HG03135 (cell line): ENCODE results near the gene CRHR2.

Source experiments
- ATAC-seq: cut with Tn5 transposase; IDR thresholded peaks from one replicate; pipeline ENCODE4 v1.9.1; 2021; ENCODE audit warnings: mild to moderate bottlenecking, moderate library complexity; ENCODE audit not compliant: unreplicated experiment

Gene CRHR2

DNA sequence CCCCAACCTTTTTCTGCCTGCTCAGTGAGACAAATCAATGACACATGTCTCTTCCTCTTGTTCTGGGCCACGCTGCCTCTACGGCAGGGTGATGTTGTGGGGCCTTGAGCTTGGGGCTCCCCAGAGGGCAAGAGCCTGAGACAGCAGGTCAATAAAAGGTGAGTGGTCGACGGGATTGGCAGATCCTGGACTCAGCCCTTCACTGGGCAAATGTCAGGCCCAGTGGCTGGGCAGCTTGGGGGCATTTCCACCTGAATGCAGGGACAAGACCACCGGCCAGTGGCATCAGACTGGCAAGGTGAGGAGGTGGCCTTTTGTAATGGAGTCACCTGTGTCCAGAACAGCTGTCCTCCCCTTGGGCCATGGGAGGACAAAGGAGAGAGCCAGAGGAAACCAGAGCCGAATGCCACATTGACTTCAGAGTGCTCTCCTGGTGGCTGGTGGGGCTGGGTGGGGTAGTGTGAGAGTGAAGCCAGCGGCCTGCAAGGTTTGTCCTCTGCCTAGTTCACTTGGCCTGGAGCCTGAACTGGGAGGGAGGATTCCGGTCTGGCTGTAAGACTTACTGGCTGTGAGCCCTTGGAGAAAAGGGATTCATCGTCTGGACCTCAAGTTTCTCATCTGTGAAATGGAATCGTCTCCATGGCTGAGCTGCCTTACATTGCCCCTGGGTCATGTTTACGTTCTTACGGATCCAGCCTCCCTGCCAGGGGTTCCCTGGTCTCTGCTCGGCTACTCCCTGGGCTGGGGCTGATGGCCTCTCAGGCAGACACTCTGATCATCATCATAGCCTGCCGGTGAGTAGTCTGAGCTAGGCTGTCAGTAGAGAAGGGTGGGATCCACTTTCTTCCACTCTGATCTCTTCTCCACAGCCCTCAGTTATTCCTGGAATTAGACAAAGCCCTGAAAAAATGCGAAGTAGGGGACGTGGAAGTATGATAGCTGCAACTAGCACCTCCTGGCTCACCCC lies 25.4 kb upstream of the CRHR2 start:
- no peak for ATAC-seq

- no peak for ATAC-seq
Measured at GRCh38 chr7:30706908-30707307, 24.7 kb upstream of the CRHR2 start.

DNA sequence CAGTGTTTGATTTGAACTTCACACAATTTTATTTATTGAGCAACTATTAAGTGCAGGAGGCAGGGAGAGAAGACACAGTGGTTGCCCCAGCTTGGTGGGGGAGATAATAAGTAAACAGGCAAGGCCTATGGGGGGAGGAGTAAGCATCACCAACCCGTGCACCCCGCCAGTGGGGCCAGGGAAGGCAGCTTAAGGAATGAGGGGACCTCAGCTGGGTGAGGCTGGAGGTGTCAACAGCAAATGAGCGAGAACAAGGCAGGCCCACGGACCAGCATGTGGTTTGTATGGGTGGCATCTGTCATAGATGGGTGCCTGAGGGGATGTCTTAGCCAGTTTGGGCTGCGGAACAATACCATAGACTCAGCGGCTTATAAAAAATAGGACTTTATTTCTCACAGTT lies 24.1 kb upstream of the CRHR2 start:
- ATAC-seq: no peak

DNA sequence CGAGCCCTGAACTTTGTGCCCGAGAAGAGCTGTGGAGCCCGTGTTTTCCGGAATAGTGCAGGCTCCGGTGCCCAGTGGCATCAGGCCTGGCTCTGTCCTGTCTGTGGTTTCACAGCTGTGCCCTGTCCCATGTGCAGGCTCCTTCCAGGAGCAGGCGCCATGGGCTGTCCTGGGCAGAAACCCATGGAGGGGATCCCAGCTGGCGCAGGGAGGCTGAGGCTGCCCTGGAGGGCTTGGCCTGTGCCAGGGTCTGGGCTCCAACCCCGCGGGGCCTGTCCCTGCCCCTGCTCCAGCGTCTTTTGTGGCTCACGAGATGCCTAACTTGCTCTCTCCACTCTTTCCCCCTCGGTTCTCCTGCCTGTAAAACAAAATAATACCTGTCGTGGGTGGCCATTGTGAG lies 23.3 kb upstream of the CRHR2 start:
- ATAC-seq: no peak

- ATAC-seq: no peak
Measured at GRCh38 chr7:30705008-30705407, 22.8 kb upstream of the CRHR2 start.

DNA sequence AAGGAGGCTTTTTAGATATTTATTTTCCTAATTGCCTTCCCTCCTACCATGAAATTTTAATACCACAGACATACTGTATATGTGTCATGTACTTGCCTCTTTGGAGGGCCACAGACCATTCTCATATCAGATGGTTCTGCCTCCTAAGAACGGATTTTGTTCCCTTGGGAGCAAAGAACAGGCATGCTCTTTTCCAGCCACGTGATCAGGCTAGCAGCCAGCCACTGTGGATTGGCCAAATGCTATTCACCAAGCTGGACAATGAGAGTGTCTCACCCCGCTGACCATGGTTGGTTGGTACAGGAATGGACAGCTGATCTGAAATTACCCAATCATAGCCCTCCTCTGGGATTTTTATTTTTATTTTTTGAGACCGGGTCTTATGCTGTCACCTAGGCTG lies 21.5 kb upstream of the CRHR2 start:
- ATAC-seq: no peak

DNA sequence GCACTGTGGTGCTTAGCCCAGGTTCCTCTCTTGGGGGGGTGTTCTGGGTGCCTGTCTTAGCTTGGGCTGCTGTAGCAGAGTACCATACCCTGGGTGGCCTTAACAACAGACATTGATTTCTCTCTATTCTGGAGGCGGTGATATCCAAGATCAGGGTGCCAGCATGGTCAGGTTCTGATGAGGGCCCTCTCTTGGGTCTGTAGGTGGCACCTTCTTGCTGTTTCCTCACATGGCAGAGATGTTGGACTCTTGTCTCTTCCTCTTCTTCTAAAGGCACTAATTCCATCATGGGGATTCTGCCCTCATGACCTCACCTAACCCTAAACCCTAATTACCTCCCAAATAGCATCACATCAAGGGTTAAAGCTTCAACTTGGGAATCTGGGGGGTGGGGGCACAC lies 19.9 kb upstream of the CRHR2 start:
- no peak for ATAC-seq

GRCh38 chr7:30700941-30701340 lies 18.7 kb upstream of the CRHR2 start:
- ATAC-seq: no peak

DNA sequence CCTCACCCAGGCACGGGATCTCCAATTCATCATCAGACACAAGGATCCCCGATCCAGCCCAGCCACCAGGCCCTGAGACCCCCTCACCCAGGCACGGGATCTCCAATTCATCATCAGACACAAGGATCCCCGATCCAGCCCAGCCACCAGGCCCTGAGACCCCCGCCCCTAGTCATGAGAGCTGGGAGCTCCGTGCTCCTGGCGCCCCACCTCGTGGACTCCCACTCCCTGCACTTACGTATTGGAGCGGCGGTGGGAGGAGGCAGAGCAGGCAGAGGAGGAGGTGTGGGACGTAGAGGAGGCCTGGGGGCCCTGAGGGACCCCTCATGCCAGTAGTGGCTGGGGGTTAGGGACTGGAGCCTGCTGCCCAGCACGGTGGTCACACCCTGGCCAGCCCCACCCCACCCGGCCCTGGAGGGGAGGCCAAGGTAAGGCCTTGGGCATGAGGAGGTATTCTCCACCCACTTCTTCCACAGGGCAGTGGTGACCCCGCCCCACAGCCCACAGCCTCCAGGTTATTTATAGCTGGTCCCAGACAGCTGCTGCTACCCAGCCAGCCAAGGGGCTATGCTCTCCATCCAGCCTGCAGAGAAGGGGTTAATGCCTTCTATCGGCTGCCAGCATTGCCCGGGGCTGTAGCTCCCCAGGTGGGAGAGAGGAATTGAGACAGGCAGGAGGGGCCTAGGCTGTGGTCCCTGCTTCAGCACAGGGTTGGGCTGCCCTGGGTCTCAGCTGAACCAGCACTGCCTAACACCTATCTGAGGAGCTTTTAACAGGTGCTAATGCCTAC lies 17.6 kb upstream of the CRHR2 start:
- ATAC-seq: no peak

- no peak for ATAC-seq
Measured at GRCh38 chr7:30698481-30698880, 16.2 kb upstream of the CRHR2 start.

DNA sequence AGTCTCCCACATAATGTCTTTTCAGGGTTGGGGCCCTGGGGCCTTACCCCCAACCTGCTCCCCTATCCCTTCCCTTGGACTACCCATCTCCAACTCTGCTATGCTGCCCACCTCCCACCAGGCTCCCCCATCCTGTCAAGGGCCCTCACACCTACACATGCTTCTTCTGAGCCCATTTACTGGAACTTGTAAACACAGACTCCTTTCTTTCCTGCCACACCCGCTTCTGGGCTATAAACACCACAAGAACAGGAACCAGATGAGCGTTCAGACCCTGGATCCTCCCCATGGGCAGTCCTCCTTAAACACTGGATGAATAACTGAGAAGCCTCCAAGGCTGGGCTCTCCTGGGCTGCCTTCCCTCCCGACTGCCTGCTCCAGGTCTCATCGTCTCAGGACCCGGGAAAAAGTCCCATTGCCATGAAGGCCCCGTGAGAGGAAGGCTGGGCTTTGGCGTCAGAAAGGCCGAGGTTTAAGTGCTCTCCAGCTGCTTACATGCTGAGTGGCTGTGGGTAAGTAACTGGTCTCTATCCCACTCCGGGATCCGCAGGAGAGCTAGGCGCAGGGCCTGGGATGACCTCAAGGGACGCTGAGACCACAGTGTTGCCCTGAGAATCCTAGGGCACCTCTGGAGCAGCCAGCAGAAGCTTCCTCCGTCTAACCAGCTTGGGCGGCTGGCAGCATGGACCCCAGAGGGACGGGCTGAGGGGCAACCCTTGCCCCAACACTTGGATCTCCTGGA lies 15.6 kb upstream of the CRHR2 start:
- no peak for ATAC-seq

GRCh38 chr7:30694774-30695721 lies 12.8 kb upstream of the CRHR2 start:
- ATAC-seq: no peak

DNA sequence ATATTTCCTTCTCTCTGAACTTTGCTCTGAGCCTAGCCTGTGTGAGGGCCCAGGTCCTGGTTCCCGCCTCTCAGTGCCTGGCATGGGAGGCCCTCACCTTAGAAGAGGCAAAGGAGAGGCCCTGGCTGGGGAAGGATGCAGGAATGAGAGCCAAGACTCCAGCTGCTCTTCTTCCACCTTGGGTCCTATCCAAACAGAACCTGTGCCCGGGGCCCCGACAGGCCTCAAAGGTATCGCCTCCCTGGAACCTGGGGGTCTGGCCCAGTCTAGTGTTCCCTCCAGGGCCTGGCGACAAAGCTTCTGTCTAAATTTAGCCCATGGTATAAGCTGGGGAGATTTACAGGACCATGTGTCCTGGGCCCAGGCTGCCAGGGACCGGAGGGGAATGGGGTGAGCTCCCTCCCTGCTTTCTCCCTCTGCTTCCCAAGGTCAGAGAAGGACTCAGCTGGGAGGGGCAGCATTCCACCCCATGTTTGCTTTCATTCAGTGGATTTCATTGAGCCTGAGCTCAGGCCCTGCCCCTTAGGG lies 12.0 kb upstream of the CRHR2 start:
- no peak for ATAC-seq

GRCh38 chr7:30692882-30693281 lies 10.6 kb upstream of the CRHR2 start:
- no peak for ATAC-seq

GRCh38 chr7:30692438-30692837 lies 10.2 kb upstream of the CRHR2 start:
- ATAC-seq: no peak

DNA sequence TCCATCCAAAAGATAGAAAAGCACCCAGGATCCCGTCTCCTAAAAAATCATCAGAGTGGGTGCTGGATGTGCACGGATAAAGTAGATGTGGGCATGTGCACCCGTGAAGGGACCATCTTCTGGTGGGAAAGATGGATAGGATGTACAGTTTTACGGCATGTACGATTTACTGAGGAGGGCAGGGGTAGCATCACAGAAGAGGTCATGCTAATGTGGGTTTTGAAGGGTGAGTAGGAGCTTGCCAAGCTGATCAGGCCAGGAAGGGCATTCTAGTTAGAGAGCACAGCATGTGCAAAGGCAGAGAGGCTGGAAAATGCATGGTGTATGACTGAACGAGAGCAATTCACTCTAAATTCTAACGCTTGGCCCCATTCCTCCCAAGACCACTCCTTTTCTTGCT lies 7.8 kb upstream of the CRHR2 start:
- ATAC-seq: no peak

DNA sequence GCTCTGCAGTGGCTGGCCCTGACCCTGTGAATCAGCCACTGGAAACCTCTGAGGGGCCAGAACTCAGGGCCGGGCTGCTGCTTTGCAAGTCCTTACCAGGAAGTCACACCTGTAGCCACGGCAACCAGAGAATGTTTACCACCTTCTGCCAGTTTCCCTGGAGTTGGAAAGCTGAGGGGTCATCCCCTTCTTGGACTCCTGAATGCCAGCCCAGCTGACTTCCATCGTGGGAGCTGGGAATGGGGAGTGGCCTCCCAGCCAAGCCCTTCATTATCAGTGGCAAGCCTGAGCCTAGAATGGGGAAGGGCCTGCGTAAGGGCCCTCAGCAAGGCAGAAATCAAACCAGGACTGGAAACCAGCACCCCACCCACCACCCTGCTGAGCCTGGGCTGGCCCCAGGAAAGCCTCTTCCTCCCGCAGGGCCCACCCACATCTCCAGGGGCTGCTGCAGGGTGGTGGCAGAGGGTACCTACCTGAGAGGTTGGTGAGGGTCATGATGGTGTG lies 6.5 kb upstream of the CRHR2 start:
- no peak for ATAC-seq

- no peak for ATAC-seq
Measured at GRCh38 chr7:30687604-30688003, 5.3 kb upstream of the CRHR2 start.

DNA sequence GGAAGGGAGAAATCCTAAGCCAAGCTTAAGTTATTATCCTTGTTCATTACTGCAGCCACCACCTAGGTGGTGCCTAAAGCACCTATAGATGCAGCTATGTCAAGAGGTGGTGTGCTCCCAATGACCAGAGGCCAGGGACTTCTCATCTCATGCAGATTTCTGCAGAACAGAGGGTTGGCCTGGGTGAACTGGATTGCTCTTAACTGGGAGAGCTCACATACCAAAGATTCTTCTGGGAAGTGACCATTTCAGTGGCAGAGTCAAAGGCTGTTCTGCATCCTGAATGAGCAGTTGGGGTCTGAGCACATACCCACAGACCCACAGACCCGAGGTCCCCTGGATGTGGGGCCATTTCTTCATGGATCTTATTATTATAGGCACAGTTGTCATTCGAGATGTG lies 2.1 kb upstream of the CRHR2 start:
- no peak for ATAC-seq

DNA sequence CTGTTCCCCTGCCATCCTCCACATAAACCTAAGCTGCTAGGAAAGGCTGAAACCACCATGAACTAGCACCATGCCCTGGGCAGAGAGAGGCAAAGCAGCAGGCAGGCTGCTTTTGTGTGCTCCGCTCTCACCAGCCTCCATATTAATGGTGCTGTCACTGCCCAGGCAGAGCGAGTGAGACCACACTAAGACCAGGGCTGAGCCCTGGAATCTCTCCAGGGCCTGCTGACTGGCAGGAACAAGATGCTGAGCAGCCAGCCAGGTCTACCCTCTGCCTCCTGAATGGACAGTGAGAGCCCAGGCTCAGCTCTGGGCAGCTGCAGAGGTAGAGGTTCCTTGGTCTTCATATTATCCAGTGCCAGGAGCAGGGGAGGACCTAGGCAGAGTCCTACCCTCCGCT lies 1.6 kb upstream of the CRHR2 start:
- ATAC-seq: no peak
